Stimulated activated CD4-positive, alpha-beta T cell treated with anti-CD3 and anti-CD28 coated beads, Interleukin-2, amount 100 ng/mL, for 4 hours (primary cell): ENCODE results near the gene SPAG8.

Source experiments
- DNase-seq: peaks from one replicate; pipeline ENCODE4 v3.0.0-alpha.2; 2020; ENCODE audit warnings: low read depth

The SPAG8 gene, protein sequence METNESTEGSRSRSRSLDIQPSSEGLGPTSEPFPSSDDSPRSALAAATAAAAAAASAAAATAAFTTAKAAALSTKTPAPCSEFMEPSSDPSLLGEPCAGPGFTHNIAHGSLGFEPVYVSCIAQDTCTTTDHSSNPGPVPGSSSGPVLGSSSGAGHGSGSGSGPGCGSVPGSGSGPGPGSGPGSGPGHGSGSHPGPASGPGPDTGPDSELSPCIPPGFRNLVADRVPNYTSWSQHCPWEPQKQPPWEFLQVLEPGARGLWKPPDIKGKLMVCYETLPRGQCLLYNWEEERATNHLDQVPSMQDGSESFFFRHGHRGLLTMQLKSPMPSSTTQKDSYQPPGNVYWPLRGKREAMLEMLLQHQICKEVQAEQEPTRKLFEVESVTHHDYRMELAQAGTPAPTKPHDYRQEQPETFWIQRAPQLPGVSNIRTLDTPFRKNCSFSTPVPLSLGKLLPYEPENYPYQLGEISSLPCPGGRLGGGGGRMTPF

GRCh38 chr9:35812025-35812602 is at the start of gene SPAG8:
Gene SPAG8 (minus strand): TSS chr9:35812262. CDS start chr9:35812147, 115 bp downstream.
- peak; percentile 87 for DNase-seq

GRCh38 chr9:35861161-35861897 is 49.3 kb upstream of the SPAG8 start:
- DNase-seq = no peak

GRCh38 chr9:35859990-35860339 is 47.9 kb upstream of the SPAG8 start:
- no peak for DNase-seq

- no peak for DNase-seq
These were observed 47.4 kb upstream of the SPAG8 start for GRCh38 chr9:35859310-35859989.

DNA sequence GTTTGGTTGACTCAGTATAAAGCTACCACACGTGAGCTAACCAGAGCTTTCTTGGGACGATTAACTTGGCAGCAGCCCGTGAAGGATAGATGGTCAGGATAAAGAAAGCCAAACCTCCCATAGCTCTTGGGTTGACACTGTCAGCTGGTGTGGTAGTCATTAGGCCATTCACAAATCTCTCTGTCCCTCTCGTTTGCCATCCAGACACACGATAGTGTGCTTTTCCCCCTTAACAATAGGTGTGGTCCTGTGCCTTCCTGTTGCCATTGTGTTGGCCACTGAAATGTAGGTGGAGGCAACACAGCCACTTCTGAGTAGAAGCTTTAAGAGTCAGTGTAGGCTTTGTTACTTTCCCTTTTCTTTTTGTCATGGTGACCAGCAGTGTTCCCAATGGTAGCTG is 46.4 kb upstream of the SPAG8 start:
- no peak for DNase-seq

- DNase-seq = no peak
These were observed 44.8 kb upstream of the SPAG8 start for GRCh38 chr9:35856882-35857281.

- no peak for DNase-seq
These were observed 44.1 kb upstream of the SPAG8 start for GRCh38 chr9:35856206-35856605.

GRCh38 chr9:35854091-35854762 is 42.2 kb upstream of the SPAG8 start:
- no peak for DNase-seq

GRCh38 chr9:35852876-35853865 is 41.1 kb upstream of the SPAG8 start:
- no peak for DNase-seq

DNA sequence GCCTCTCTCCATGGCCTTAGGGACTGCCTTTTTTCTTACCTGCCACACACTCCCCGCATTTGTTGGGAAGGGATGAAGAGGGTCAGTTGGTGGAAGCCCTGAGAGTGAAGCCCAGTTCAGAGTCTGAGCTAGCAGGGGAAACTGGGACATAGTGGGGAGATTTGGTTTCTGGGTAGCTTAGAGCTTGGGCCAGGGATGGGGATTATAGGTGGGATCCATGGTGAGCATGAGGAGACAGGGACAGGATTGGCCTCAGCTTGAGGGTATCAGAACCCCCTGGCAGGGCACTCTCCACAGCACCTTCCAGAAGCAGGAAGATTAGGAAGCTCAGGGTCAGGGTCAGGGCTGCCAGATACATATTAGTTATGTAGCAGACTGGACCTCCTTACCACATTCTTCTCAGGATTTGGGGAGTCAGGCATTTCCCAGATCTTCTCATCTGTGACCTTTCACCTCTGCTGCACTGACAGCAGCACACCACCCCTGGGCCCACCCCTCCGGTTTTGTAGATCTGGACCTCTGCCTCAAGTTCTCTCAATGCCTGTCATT is 40.3 kb upstream of the SPAG8 start:
- no peak for DNase-seq

DNA sequence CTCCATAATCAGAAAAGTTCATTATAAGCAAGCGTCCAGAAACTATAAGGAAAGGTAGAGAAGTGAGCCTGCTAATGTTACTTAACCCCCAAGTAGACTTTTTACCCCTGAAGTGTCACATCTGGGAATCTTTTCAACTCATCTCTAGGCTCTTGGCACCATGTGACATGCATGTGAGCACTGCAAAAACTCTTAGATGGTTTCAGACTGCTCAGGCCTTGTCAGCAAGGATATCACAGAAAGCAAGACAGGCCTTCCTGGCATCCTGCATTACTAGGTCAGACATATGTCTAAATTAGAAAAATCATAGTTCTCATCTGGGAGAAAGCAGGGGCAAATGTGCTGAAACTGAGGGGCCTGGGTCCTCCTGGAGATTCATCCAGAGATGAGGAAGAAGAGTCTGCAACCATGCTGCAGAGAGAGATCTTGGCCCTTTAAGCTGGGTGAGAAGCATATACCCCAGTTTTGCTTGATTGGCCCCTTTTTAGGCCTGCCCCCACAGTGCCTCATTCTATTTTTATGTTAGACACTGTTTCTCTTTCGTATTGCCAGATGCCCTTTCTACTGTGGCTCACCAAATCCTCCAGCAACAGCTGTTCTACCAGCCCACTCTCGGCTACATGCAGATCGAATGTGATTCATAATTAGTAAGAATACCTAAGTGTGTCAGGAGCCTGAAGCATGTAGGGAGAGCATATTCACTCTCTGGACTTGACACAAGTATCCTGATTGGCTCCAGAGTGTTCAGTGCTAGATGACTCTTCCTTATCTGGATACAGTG is 35.9 kb upstream of the SPAG8 start:
- no peak for DNase-seq

- no peak for DNase-seq
These were observed 34.0 kb upstream of the SPAG8 start for GRCh38 chr9:35845824-35846771.

DNA sequence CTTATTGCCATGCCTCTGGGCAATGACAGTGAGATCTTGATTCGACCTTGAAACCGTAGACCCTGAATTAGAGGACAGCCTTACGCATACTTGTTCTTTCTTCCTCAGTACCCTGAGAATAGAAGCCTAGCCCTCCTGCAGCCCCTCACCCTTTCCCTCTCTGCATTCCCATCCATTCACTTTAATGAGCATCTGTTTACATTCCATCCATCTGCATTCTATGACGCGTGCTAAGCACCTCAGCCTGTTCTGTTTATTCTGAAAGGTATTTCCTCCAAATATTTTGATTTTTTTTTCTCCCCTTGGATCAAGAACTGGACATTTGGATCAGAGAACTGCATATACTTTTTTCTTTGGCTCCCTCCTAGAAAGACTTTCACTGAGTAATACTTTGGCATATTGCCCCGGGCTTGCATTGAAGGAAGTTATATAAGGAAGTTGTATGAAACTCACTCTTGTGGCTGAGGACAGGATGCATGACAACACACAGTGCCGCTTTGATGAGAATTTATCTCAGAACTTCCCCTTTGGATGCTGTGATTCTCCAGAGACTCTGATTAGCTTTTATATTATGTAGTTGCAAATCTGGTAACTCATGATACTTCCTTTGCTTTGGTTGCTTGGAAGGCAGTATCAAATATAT is 32.7 kb upstream of the SPAG8 start:
- no peak for DNase-seq

DNA sequence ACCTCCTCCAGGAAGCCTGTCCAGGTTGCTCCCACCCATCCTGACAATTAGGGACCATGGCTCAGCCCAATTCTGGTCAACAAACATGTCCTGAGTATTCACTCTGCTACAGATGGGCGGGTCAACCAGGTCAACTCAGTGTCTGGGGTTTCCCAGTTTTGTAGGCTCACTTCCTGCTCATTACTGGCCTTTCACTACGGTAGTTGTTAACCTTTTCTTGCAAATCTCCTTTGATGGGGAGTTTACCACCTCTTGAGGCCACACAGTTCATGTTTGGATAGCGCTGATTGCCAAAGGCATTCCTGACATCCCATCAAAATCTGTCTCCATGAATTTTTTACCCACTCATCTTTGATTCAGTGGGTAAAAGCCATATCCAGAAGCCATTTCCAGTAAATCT is 30.7 kb upstream of the SPAG8 start:
- DNase-seq = no peak

- no peak for DNase-seq
These were observed 30.1 kb upstream of the SPAG8 start for GRCh38 chr9:35842020-35842745.

DNA sequence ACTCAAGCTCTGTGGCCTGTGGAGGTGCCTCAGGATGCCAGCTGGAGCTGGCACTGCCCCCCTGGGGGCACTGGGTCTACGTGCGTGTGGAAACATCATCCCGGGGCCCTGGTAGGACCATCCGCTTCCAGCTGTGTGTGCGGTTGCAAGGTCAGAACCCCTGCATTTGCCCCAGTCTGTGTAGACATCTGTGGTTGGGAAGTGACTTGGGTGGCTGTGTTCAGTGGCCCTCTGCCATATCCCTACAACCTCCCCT is 29.5 kb upstream of the SPAG8 start:
- DNase-seq = no peak

- DNase-seq = no peak
These were observed 29.0 kb upstream of the SPAG8 start for GRCh38 chr9:35840881-35841644.
